H1 (cell line): ENCODE data around the gene NID2. TPM values are rescaled to one million over a fixed set of nuclear protein-coding genes. Genes with fewer than 3 reads are reported as not detected.

Source experiments
- CTCF ChIA-PET: fragments of 300-600 bp; sonication (Branson Sonifier 250); formaldehyde crosslinking; loops from one replicate; lab custom pipeline; 2021; ENCODE audit not compliant: partially characterized antibody; lab: Charles Lee
- POLR2A ChIA-PET: fragments of 300-600 bp; sonication (Branson Sonifier 250); formaldehyde crosslinking; loops from one replicate; lab custom pipeline; 2021; ENCODE audit warnings: inconsistent platforms; ENCODE audit not compliant: partially characterized antibody; lab: Charles Lee
- DNase-seq, 2 experiments: peaks; one replicate each; pipeline versions ENCODE4 v3.0.0 to v3.0.0-alpha.2; 2010 to 2022; ENCODE audit warnings: low spot score in 2 of 2, low read depth in 1 of 2, mixed read lengths in 1 of 2
- FAIRE-seq: peaks from 2 replicates; lab custom pipeline; 2011; peaks lifted over from hg19 to GRCh38; lab: Jason Lieb, UNC
- H2AFZ ChIP-seq: 2 replicates; pipeline ENCODE4 v1.8.1; 2012; ENCODE audit warnings: low read length, inconsistent platforms
- H2AK5ac ChIP-seq: 2 replicates; pipeline ENCODE4 v1.6.1; 2013; ENCODE audit warnings: low read depth, low read length
- H2BK120ac ChIP-seq: replicated peaks from 2 replicates; pipeline ENCODE3; 2013; ENCODE audit warnings: low read depth, low read length, inconsistent platforms
- H2BK12ac ChIP-seq: 2 replicates; pipeline ENCODE4 v1.6.1; 2013; ENCODE audit warnings: low read depth, low read length
- H2BK15ac ChIP-seq: 2 replicates; pipeline ENCODE4 v1.6.1; 2013; ENCODE audit warnings: low read length
- H2BK20ac ChIP-seq: 2 replicates; pipeline ENCODE4 v1.6.1; 2013; ENCODE audit warnings: low read length
- H2BK5ac ChIP-seq: 2 replicates; pipeline ENCODE4 v1.6.1; 2013; ENCODE audit warnings: low read depth, low read length
- H3K14ac ChIP-seq: 2 replicates; pipeline ENCODE4 v1.6.1; 2013; ENCODE audit warnings: inconsistent platforms; ENCODE audit not compliant: insufficient read length
- H3K18ac ChIP-seq: 2 replicates; pipeline ENCODE4 v1.6.1; 2013; ENCODE audit warnings: low read length; ENCODE audit errors: extremely low read depth
- H3K23ac ChIP-seq: 2 replicates; pipeline ENCODE4 v1.6.1; 2013; ENCODE audit warnings: inconsistent platforms; ENCODE audit not compliant: insufficient read length
- H3K23me2 ChIP-seq: 2 replicates; pipeline ENCODE4 v1.6.1; 2013; ENCODE audit warnings: low read depth, low read length
- H3K27ac ChIP-seq: 2 replicates; pipeline ENCODE4 v1.6.1; 2011; ENCODE audit warnings: low read depth, low read length, inconsistent platforms
- H3K27me3 ChIP-seq, 4 experiments: replicated peaks in 1 of 4; 1 replicate in 1 of 4; 2 replicates in 3 of 4; pipeline versions ENCODE4 v1.6.1 to v1.8.1; 2011 to 2013; ENCODE audit warnings: low read length in 3 of 4, mild to moderate bottlenecking in 3 of 4, inconsistent platforms in 2 of 4, mixed read lengths in 2 of 4, moderate library complexity in 1 of 4; ENCODE audit not compliant: control insufficient read depth in 3 of 4, insufficient read depth in 3 of 4; ENCODE audit errors: extremely low read depth in 1 of 4
- H3K36me3 ChIP-seq, 4 experiments: 2 replicates each; pipeline versions ENCODE4 v1.6.1 to v1.8.1; 2011 to 2013; ENCODE audit warnings: mild to moderate bottlenecking in 4 of 4, low read length in 3 of 4, moderate library complexity in 2 of 4, control low read depth in 1 of 4, inconsistent platforms in 1 of 4; ENCODE audit not compliant: insufficient read depth in 4 of 4, control insufficient read depth in 2 of 4
- H3K4ac ChIP-seq: replicated peaks from 2 replicates; pipeline ENCODE3; 2013; ENCODE audit warnings: low read length, low read depth, mixed read lengths, inconsistent platforms; ENCODE audit not compliant: insufficient read length
- H3K4me1 ChIP-seq, 4 experiments: replicated peaks in 1 of 4; 1 replicate in 1 of 4; 2 replicates in 3 of 4; pipeline versions ENCODE4 v1.6.1 to v1.8.1; 2011 to 2013; ENCODE audit warnings: low read length in 3 of 4, inconsistent platforms in 2 of 4, mixed read lengths in 1 of 4; ENCODE audit not compliant: insufficient read depth in 4 of 4, control insufficient read depth in 3 of 4
- H3K4me2 ChIP-seq, 2 experiments: 2 replicates each; pipeline versions ENCODE4 v1.6.1 to v1.8.1; 2011 to 2013; ENCODE audit warnings: low read depth in 2 of 2, low read length in 2 of 2, control low read depth in 1 of 2, inconsistent platforms in 1 of 2, mild to moderate bottlenecking in 1 of 2; ENCODE audit not compliant: insufficient read depth in 1 of 2
- H3K4me3 ChIP-seq, 4 experiments: fragments of 200-600, 300-600 bp in 1 of 4; sonication (generic), shearing (Covaris generic), sonication (Bioruptor Twin) in 1 of 4; 2 replicates each; pipeline versions ENCODE4 v1.5.1 to v1.8.1; 2011 to 2016; ENCODE audit warnings: low read length in 4 of 4, low read depth in 3 of 4, control low read depth in 2 of 4, inconsistent platforms in 2 of 4, mild to moderate bottlenecking in 2 of 4, mixed read lengths in 1 of 4, moderate library complexity in 1 of 4; ENCODE audit not compliant: insufficient read depth in 2 of 4; ENCODE audit errors: extremely low read depth in 1 of 4
- H3K56ac ChIP-seq: replicated peaks from 2 replicates; pipeline ENCODE3; 2013; ENCODE audit warnings: low read depth, mild to moderate bottlenecking, mixed read lengths, low read length, inconsistent platforms; ENCODE audit not compliant: insufficient read length
- H3K79me1 ChIP-seq: 2 replicates; pipeline ENCODE4 v1.6.1; 2013; ENCODE audit warnings: low read depth, low read length, control low read depth
- H3K79me2 ChIP-seq, 2 experiments: 2 replicates each; pipeline versions ENCODE4 v1.6.1 to v1.8.1; 2012 to 2013; ENCODE audit warnings: low read length in 2 of 2, mild to moderate bottlenecking in 2 of 2, inconsistent platforms in 1 of 2; ENCODE audit not compliant: insufficient read depth in 2 of 2, control insufficient read depth in 1 of 2
- H3K9ac ChIP-seq, 4 experiments: replicated peaks in 1 of 4; 1 replicate in 1 of 4; 2 replicates in 3 of 4; pipeline versions ENCODE4 v1.6.1 to v1.8.1; 2011 to 2013; ENCODE audit warnings: low read depth in 3 of 4, low read length in 3 of 4, control low read depth in 2 of 4, mild to moderate bottlenecking in 2 of 4, moderate library complexity in 2 of 4, inconsistent platforms in 1 of 4; ENCODE audit errors: extremely low read depth in 1 of 4
- H3K9me3 ChIP-seq, 2 experiments: 2 replicates each; pipeline versions ENCODE4 v1.6.1 to v1.8.1; 2012 to 2013; ENCODE audit warnings: mild to moderate bottlenecking in 2 of 2, moderate library complexity in 2 of 2, control low read depth in 1 of 2, inconsistent platforms in 1 of 2, low read depth in 1 of 2, low read length in 1 of 2, mixed read lengths in 1 of 2; ENCODE audit not compliant: insufficient read depth in 2 of 2
- H4K20me1 ChIP-seq, 2 experiments: replicated peaks in 1 of 2; 2 replicates each; pipeline versions ENCODE3 to v1.8.1; 2011 to 2013; ENCODE audit warnings: inconsistent platforms in 2 of 2, low read length in 2 of 2, mild to moderate bottlenecking in 1 of 2; ENCODE audit not compliant: insufficient read depth in 2 of 2, control insufficient read depth in 1 of 2
- H4K5ac ChIP-seq: 2 replicates; pipeline ENCODE4 v1.6.1; 2013; ENCODE audit warnings: low read length, low read depth, mixed read lengths, inconsistent platforms; ENCODE audit not compliant: insufficient read length
- H4K8ac ChIP-seq: 2 replicates; pipeline ENCODE4 v1.8.0; 2013; ENCODE audit warnings: mild to moderate bottlenecking, moderate library complexity, low read length, inconsistent platforms; ENCODE audit not compliant: insufficient read depth; ENCODE audit errors: extremely low read depth
- H4K91ac ChIP-seq: replicated peaks from 2 replicates; pipeline ENCODE3; 2013; ENCODE audit warnings: low read length, mixed read lengths, inconsistent platforms; ENCODE audit not compliant: insufficient read length
- POLR2AphosphoS5 ChIP-seq: IDR thresholded peaks from 2 replicates; pipeline ENCODE4 v1.6.1; 2011; ENCODE audit warnings: low read depth, low read length
- WGBS, 2 experiments: shearing (Covaris generic) in 1 of 2; methylation state at CpG; one replicate each; pipeline versions ENCODE4 v1.1.6 to v1.1.7; 2013 to 2015; ENCODE audit warnings: low lambda C conversion rate in 2 of 2, mixed read lengths in 2 of 2, inconsistent platforms in 1 of 2, low coverage in 1 of 2, missing lambda C conversion rate in 1 of 2; ENCODE audit not compliant: insufficient replicate concordance in 2 of 2, insufficient coverage in 1 of 2, insufficient read length in 1 of 2; ENCODE audit errors: extremely low coverage in 1 of 2, missing lambda C conversion rate in 1 of 2; 5-methylcytosine and 5-hydroxymethylcytosine counted together
- polyA plus RNA-seq, 7 experiments: library from polyadenylated mRNA; depleted of rRNA in 3 of 7; stranded (reverse) in 5 of 7; unstranded in 2 of 7; fragments of >200 nt in 5 of 7; fragments of 200-250 nt in 2 of 7; gene quantifications; 1 replicate in 5 of 7; 2 replicates in 1 of 7; 4 replicates in 1 of 7; pipeline versions ENCODE4 v1.2.1 to v1.2.3, GENCODE V29; 2011 to 2013; ENCODE audit warnings: missing spikeins in 2 of 7, mixed read lengths in 2 of 7
- total RNA-seq: library from RNA; stranded (reverse); fragmentation: NEBNext Ultra II Directional; extraction: Animal tissue kit (Norgen Biotek cat#: 25700); gene quantifications from 2 replicates; pipeline ENCODE4 v1.2.1, GENCODE V29; 2021

Gene NID2
- total and polyA plus RNA-seq, 2 of the 8 experiments (the other 6 are each of a cell fraction or from before 2014, with no cell fraction given) = 6.1 to 12.6 TPM

GRCh38 chr14:52061890-52062289 lies 7.0 kb downstream of the NID2 start:
- Histone ChIP-seq H3K56ac (no peak overlapping the region), H3K14ac (no peak overlapping the region), H3K4me3 (no peak overlapping the region), H3K23ac (no peak overlapping the region), H3K79me1 (no peaks in the 10 kb centered on the region), H3K36me3 (0 out of 8 replicates have a peak, but pooled peaks cover 0 to 2% (median 0%) of the 10 kb centered on the region in 4 experiments), H3K9me3 (no peaks in the 10 kb centered on the region), H4K91ac (no peak overlapping the region), H2BK20ac (no peak overlapping the region), H3K9ac (no peak overlapping the region), H3K79me2 (no peaks in the 10 kb centered on the region), H3K27me3 (peaks cover 2 to 5% (median 4%) of the 10 kb centered on the region in 4 experiments; a peak in 5 of 7 replicates), H3K27ac (no peak overlapping the region), H2BK5ac (no peak overlapping the region), H2AFZ (no peak overlapping the region), H3K23me2 (no peaks in the 10 kb centered on the region), H2BK12ac (no peak overlapping the region), H3K4ac (no peak overlapping the region), H4K20me1 (no peaks in the 10 kb centered on the region), H2AK5ac (no peak overlapping the region), H4K8ac (no peak overlapping the region), H2BK120ac (no peak overlapping the region), H4K5ac (no peak overlapping the region), H2BK15ac (no peak overlapping the region), H3K4me2 (no peak overlapping the region), H3K4me1 (no peaks in the 10 kb centered on the region), H3K18ac (no peak overlapping the region)
- POLR2A ChIA-PET = interaction anchor here (1.4 kb wide), 1 partner anchor 10 kb away, joined by 4 read pairs; no protein-coding TSS in a partner anchor
- TF ChIP-seq POLR2AphosphoS5 = no peak
- DNase-seq (no peak), FAIRE-seq (no peak)
- CTCF ChIA-PET = interaction anchor here (1.1 to 4.5 kb wide), 8 partner anchors 10 to 211 kb away, joined by 3 to 25 read pairs (median 6); no protein-coding TSS in a partner anchor
- 76% methylated on average over 1 of the region's 1 CpG; no CpG with 5 or more reads in 1 of the 2 experiments for WGBS, 2 experiments
